Astrocyte of the cerebellum (primary cell): Measurements from ENCODE around the gene ARL8A.
"Not testable (repeated sequence)": the region's sequence is repeated elsewhere in the genome, so short reads cannot be mapped to it uniquely, and the experiment has no call there.

Experiments used
- DNase-seq: peaks from one replicate; pipeline ENCODE4 v3.0.0-alpha.2; 2011; ENCODE audit warnings: low read depth
- H3K4me3 ChIP-seq: 2 replicates; pipeline ENCODE4 v1.5.1; 2011; ENCODE audit warnings: mild to moderate bottlenecking, low read depth, low read length, moderate library complexity
- CTCF ChIP-seq: IDR thresholded peaks from 2 replicates; pipeline ENCODE4 v1.5.1; 2012; ENCODE audit warnings: low read length, low read depth, moderate library complexity, mild to moderate bottlenecking; ENCODE audit errors: missing control alignments
- in situ Hi-C: cut with HindIII; loops from 2 replicates; pipeline ENCODE4 v1.10.0; 2017; ENCODE audit warnings: low sequenced_read_pairs

Gene ARL8A

GRCh38 chr1:202172015-202172355 lies 27.4 kb upstream of the ARL8A start:
- in situ Hi-C loops, result no loop called here
- DNase-seq, result no peak

GRCh38 chr1:202171292-202172014 lies 26.9 kb upstream of the ARL8A start:
- no peak for DNase-seq
- no peak overlapping the region for H3K4me3 ChIP-seq
- in situ Hi-C loops, result no loop called here
- no peak for TF ChIP-seq CTCF

More at GRCh38 chr1:202172015-202172355, 27.4 kb upstream of the ARL8A start:
- TF ChIP-seq CTCF, result no peak
- no peak overlapping the region for H3K4me3 ChIP-seq

- in situ Hi-C loops, result no loop called here
- TF ChIP-seq CTCF, result no peak
- DNase-seq, result no peak
- H3K4me3 ChIP-seq, result no peak overlapping the region
Observed at GRCh38 chr1:202170726-202171125, 26.2 kb upstream of the ARL8A start.

GRCh38 chr1:202168861-202169260 lies 24.3 kb upstream of the ARL8A start:
- no peak for TF ChIP-seq CTCF
- in situ Hi-C loops, result no loop called here
- no peak for DNase-seq
- no peak overlapping the region for H3K4me3 ChIP-seq

- DNase-seq, result no peak
- in situ Hi-C loops, result no loop called here
- no peak overlapping the region for H3K4me3 ChIP-seq
- TF ChIP-seq CTCF, result no peak
Observed at GRCh38 chr1:202167708-202168415, 23.3 kb upstream of the ARL8A start.

- in situ Hi-C loops, DNase-seq, H3K4me3 ChIP-seq: not testable (repeated sequence)
Observed at GRCh38 chr1:202167054-202167453, 22.5 kb upstream of the ARL8A start.
